ENCODE results near the gene CFAP92.

- TF ChIP-seq CTCF (conservative IDR thresholded peaks at IDR 0.05; ENCODE audit: low read depth, low read length), result no peak
- no peak for TF ChIP-seq EZH2 (IDR thresholded peaks at IDR 0.05; ENCODE audit: low read length, unreplicated experiment)
Observed at GRCh38 chr3:129006864-129007263, 13.0 kb upstream of the CFAP92 start.
